Memory B cell (primary cell): ENCODE data around the gene CYTH3.
"Not testable (repeated sequence)": the region's sequence is repeated elsewhere in the genome, so short reads cannot be mapped to it uniquely, and the experiment has no call there.

Source experiments
- ATAC-seq: fragments of 150-1000 bp; cut with Tn5 transposase; 2 replicates; pipeline ENCODE4 v1.10.0; 2021; ENCODE audit warnings: low read depth, mild to moderate bottlenecking, moderate library complexity
- DNase-seq, 2 donors: peaks; one replicate each; pipeline ENCODE4 v3.0.0; 2022; ENCODE audit warnings: low spot score in 2 of 2
- H3K27ac Mint-ChIP-seq: one replicate; pipeline ENCODE4 v1.8.0; 2022; ENCODE audit warnings: mild to moderate bottlenecking, moderate library complexity, mixed read lengths
- H3K27me3 Mint-ChIP-seq: one replicate; pipeline ENCODE4 v1.8.0; 2022; ENCODE audit warnings: mixed read lengths
- H3K36me3 Mint-ChIP-seq: one replicate; pipeline ENCODE4 v1.8.0; 2022; ENCODE audit warnings: mild to moderate bottlenecking, mixed read lengths
- H3K4me1 Mint-ChIP-seq: one replicate; pipeline ENCODE4 v1.8.0; 2022; ENCODE audit warnings: mixed read lengths
- H3K4me3 Mint-ChIP-seq: one replicate; pipeline ENCODE4 v1.8.0; 2022; ENCODE audit warnings: mild to moderate bottlenecking, moderate library complexity, mixed read lengths
- H3K9me3 Mint-ChIP-seq: one replicate; pipeline ENCODE4 v1.8.0; 2022; ENCODE audit warnings: mixed read lengths

CYTH3 gene

GRCh38 chr7:6151994-6152735 is 120.3 kb downstream of the CYTH3 start:
- Mint-ChIP-seq H3K9me3 (no peaks in the 10 kb centered on the region), H3K27ac (no peak overlapping the region), H3K36me3 (peaks cover 45% of the 10 kb centered on the region)

GRCh38 chr7:6151527-6151926 is 120.9 kb downstream of the CYTH3 start:
- not testable (repeated sequence) for DNase-seq, H3K27me3 Mint-ChIP-seq, H3K4me3 Mint-ChIP-seq, H3K9me3 Mint-ChIP-seq, H3K4me1 Mint-ChIP-seq, ATAC-seq, H3K27ac Mint-ChIP-seq
- peaks cover 43% of the 10 kb centered on the region for H3K36me3 Mint-ChIP-seq

More at GRCh38 chr7:6151994-6152735, 120.3 kb downstream of the CYTH3 start:
- Mint-ChIP-seq H3K4me3 (no peak overlapping the region), H3K27me3 (no peaks in the 10 kb centered on the region), H3K4me1 (no peaks in the 10 kb centered on the region)
- ATAC-seq: no peak
- DNase-seq: no peak

GRCh38 chr7:6149996-6150395 is 122.4 kb downstream of the CYTH3 start:
- Mint-ChIP-seq H3K27me3 (no peaks in the 10 kb centered on the region), H3K4me1 (no peaks in the 10 kb centered on the region), H3K36me3 (peaks cover 43% of the 10 kb centered on the region), H3K9me3 (no peaks in the 10 kb centered on the region), H3K27ac (no peak overlapping the region), H3K4me3 (no peak overlapping the region)
- ATAC-seq (no peak), DNase-seq (no peak)

- Mint-ChIP-seq H3K36me3 (peaks cover 43% of the 10 kb centered on the region), H3K9me3 (no peaks in the 10 kb centered on the region), H3K4me1 (no peaks in the 10 kb centered on the region), H3K27me3 (no peaks in the 10 kb centered on the region), H3K27ac (no peak overlapping the region), H3K4me3 (no peak overlapping the region)
- no peak for DNase-seq
- ATAC-seq: no peak
Measured at GRCh38 chr7:6148724-6149360, 123.6 kb downstream of the CYTH3 start.

GRCh38 chr7:6147627-6148026 is 124.8 kb downstream of the CYTH3 start:
- peaks cover 43% of the 10 kb centered on the region for H3K36me3 Mint-ChIP-seq
- H3K4me1 Mint-ChIP-seq: no peaks in the 10 kb centered on the region
- DNase-seq (no peak), ATAC-seq (no peak)
- H3K27ac Mint-ChIP-seq: no peak overlapping the region
- no peaks in the 10 kb centered on the region for H3K9me3 Mint-ChIP-seq
- no peaks in the 10 kb centered on the region for H3K27me3 Mint-ChIP-seq
- no peak overlapping the region for H3K4me3 Mint-ChIP-seq

GRCh38 chr7:6146666-6147065 is 125.8 kb downstream of the CYTH3 start:
- Mint-ChIP-seq H3K4me3 (no peak overlapping the region), H3K36me3 (peaks cover 42% of the 10 kb centered on the region)

GRCh38 chr7:6143997-6144396 is 128.4 kb downstream of the CYTH3 start:
- ATAC-seq: no peak
- H3K36me3 Mint-ChIP-seq: peaks cover 40% of the 10 kb centered on the region

More at GRCh38 chr7:6146666-6147065, 125.8 kb downstream of the CYTH3 start:
- ATAC-seq (no peak), DNase-seq (no peak)
- no peaks in the 10 kb centered on the region for H3K27me3 Mint-ChIP-seq
- H3K27ac Mint-ChIP-seq: no peak overlapping the region
- H3K9me3 Mint-ChIP-seq: no peaks in the 10 kb centered on the region
- H3K4me1 Mint-ChIP-seq: no peaks in the 10 kb centered on the region

GRCh38 chr7:6142871-6143380 is 129.5 kb downstream of the CYTH3 start:
- ATAC-seq: no peak

More at GRCh38 chr7:6143997-6144396, 128.4 kb downstream of the CYTH3 start:
- Mint-ChIP-seq H3K9me3 (no peaks in the 10 kb centered on the region), H3K4me3 (no peak overlapping the region), H3K4me1 (no peaks in the 10 kb centered on the region), H3K27me3 (no peaks in the 10 kb centered on the region), H3K27ac (no peak overlapping the region)
- no peak for DNase-seq

GRCh38 chr7:6139189-6139996 is 133.0 kb downstream of the CYTH3 start:
- H3K27ac Mint-ChIP-seq: peak overlapping the region; percentile 81
- DNase-seq: no peak
- H3K4me1 Mint-ChIP-seq: no peaks in the 10 kb centered on the region
- ATAC-seq: no peak
- no peaks in the 10 kb centered on the region for H3K9me3 Mint-ChIP-seq
- no peak overlapping the region for H3K4me3 Mint-ChIP-seq
- H3K27me3 Mint-ChIP-seq: no peaks in the 10 kb centered on the region
- peaks cover 22% of the 10 kb centered on the region for H3K36me3 Mint-ChIP-seq

More at GRCh38 chr7:6142871-6143380, 129.5 kb downstream of the CYTH3 start:
- Mint-ChIP-seq H3K36me3 (peaks cover 34% of the 10 kb centered on the region), H3K4me1 (no peaks in the 10 kb centered on the region), H3K27me3 (no peaks in the 10 kb centered on the region), H3K27ac (no peak overlapping the region), H3K9me3 (no peaks in the 10 kb centered on the region), H3K4me3 (no peak overlapping the region)
- no peak for DNase-seq

- Mint-ChIP-seq H3K27me3 (no peaks in the 10 kb centered on the region), H3K9me3 (no peaks in the 10 kb centered on the region), H3K36me3 (peaks cover 26% of the 10 kb centered on the region), H3K27ac (no peak overlapping the region), H3K4me3 (no peak overlapping the region), H3K4me1 (no peaks in the 10 kb centered on the region)
- ATAC-seq (no peak), DNase-seq (no peak)
Measured at GRCh38 chr7:6136475-6136874, 135.9 kb downstream of the CYTH3 start.

- Mint-ChIP-seq H3K27ac (no peak overlapping the region), H3K36me3 (peaks cover 26% of the 10 kb centered on the region)
Measured at GRCh38 chr7:6133249-6133648, 139.2 kb downstream of the CYTH3 start.

GRCh38 chr7:6130007-6130587 is 142.3 kb downstream of the CYTH3 start:
- Mint-ChIP-seq H3K9me3 (no peaks in the 10 kb centered on the region), H3K27ac (no peak overlapping the region), H3K27me3 (no peaks in the 10 kb centered on the region), H3K36me3 (peaks cover 38% of the 10 kb centered on the region), H3K4me1 (peaks cover 3% of the 10 kb centered on the region), H3K4me3 (no peak overlapping the region)
- DNase-seq: no peak
- no peak for ATAC-seq

More at GRCh38 chr7:6133249-6133648, 139.2 kb downstream of the CYTH3 start:
- Mint-ChIP-seq H3K4me3 (no peak overlapping the region), H3K4me1 (no peaks in the 10 kb centered on the region), H3K9me3 (no peaks in the 10 kb centered on the region), H3K27me3 (no peaks in the 10 kb centered on the region)
- DNase-seq: no peak
- ATAC-seq: no peak

- Mint-ChIP-seq H3K4me3 (no peak overlapping the region), H3K27me3 (no peaks in the 10 kb centered on the region), H3K9me3 (no peaks in the 10 kb centered on the region), H3K4me1 (peaks cover 3% of the 10 kb centered on the region), H3K27ac (no peak overlapping the region), H3K36me3 (peaks cover 36% of the 10 kb centered on the region)
- no peak for ATAC-seq
- DNase-seq: no peak
Measured at GRCh38 chr7:6128205-6128604, 144.2 kb downstream of the CYTH3 start.

GRCh38 chr7:6127110-6127490 is 145.3 kb downstream of the CYTH3 start:
- Mint-ChIP-seq H3K27ac (no peak overlapping the region), H3K4me3 (no peak overlapping the region), H3K9me3 (no peaks in the 10 kb centered on the region), H3K27me3 (no peaks in the 10 kb centered on the region), H3K36me3 (peaks cover 35% of the 10 kb centered on the region), H3K4me1 (peaks cover 3% of the 10 kb centered on the region)
- ATAC-seq: no peak
- DNase-seq: no peak
